HCT116 (cell line): ENCODE measurements around the gene PPP1R3E.

ENCODE experiments used
- ATF3 ChIP-seq: IDR thresholded peaks from 2 replicates; pipeline ENCODE4 v1.6.1; 2012
- CBX3 ChIP-seq: IDR thresholded peaks from 2 replicates; pipeline ENCODE4 v1.6.1; 2012; ENCODE audit warnings: low read depth
- CTCF ChIP-seq, 3 experiments: fragments of 200-600 bp in 1 of 3; sonication (generic) in 1 of 3; IDR thresholded peaks in 2 of 3; conservative IDR thresholded peaks in 1 of 3; 2 replicates each; pipeline ENCODE4 v1.5.1; 2012 to 2017; ENCODE audit warnings: low read depth in 2 of 3, low read length in 2 of 3, antibody characterized with exemption in 1 of 3, borderline replicate concordance in 1 of 3, control low read depth in 1 of 3, mild to moderate bottlenecking in 1 of 3, mixed read lengths in 1 of 3, mixed run types in 1 of 3, moderate library complexity in 1 of 3; ENCODE audit not compliant: insufficient read depth in 1 of 3
- EZH2 ChIP-seq: fragments of 200-600 bp; sonication (generic); IDR thresholded peaks from 2 replicates; pipeline ENCODE4 v1.6.1; 2017; ENCODE audit warnings: antibody characterized with exemption, mixed run types
- EZH2phosphoT487 ChIP-seq: fragments of 200-600 bp; IDR thresholded peaks from 2 replicates; pipeline ENCODE4 v1.6.1; 2018; ENCODE audit warnings: antibody characterized with exemption, borderline replicate concordance
- JUND ChIP-seq: IDR thresholded peaks from 2 replicates; pipeline ENCODE4 v1.6.1; 2012
- POLR2A ChIP-seq: IDR thresholded peaks from 2 replicates; pipeline ENCODE4 v1.7.0; 2011; ENCODE audit warnings: borderline replicate concordance; ENCODE audit not compliant: insufficient read depth, insufficient read length; ENCODE audit errors: extremely low read depth
- POLR2AphosphoS5 ChIP-seq: IDR thresholded peaks from 2 replicates; pipeline ENCODE4 v1.6.1; 2011; ENCODE audit warnings: mild to moderate bottlenecking, low read depth, low read length, moderate library complexity
- RAD21 ChIP-seq: IDR thresholded peaks from 2 replicates; pipeline ENCODE4 v1.6.1; 2012; ENCODE audit warnings: low read depth, mild to moderate bottlenecking
- REST ChIP-seq: IDR thresholded peaks from 2 replicates; pipeline ENCODE4 v1.6.1; 2012; ENCODE audit warnings: low read depth
- SIN3A ChIP-seq: IDR thresholded peaks from 2 replicates; pipeline ENCODE4 v1.6.1; 2012; ENCODE audit warnings: low read depth
- SP1 ChIP-seq: IDR thresholded peaks from 2 replicates; pipeline ENCODE4 v1.6.1; 2012; ENCODE audit warnings: low read depth
- ZBTB33 ChIP-seq: IDR thresholded peaks from 2 replicates; pipeline ENCODE4 v1.6.1; 2011; ENCODE audit warnings: mild to moderate bottlenecking, low read length, moderate library complexity; ENCODE audit not compliant: insufficient replicate concordance; ENCODE audit errors: extremely low read depth
- ZNF274 ChIP-seq: fragments of 200-500 bp; sonication (Bioruptor generic); IDR thresholded peaks from 2 replicates; pipeline ENCODE4 v1.6.1; 2014; ENCODE audit warnings: mild to moderate bottlenecking, low read depth, low read length, inconsistent platforms

GRCh38 chr14:23286020-23286901 is 16.4 kb downstream of the PPP1R3E start, which contains the start of gene HOMEZ:
- TF ChIP-seq JUND (no peak), CTCF (IDR thresholded peaks at IDR 0.05 in 2 of 3, conservative IDR thresholded peaks at IDR 0.05 in 1 of 3; ENCODE audit: borderline replicate concordance in 1 of 3, insufficient read depth in 1 of 3, low read depth in 2 of 3, low read length in 2 of 3) (no peak), REST (no peak), SIN3A (peak; percentile 35; the same call in 1 of the 2 replicates), EZH2phosphoT487 (no peak), POLR2AphosphoS5 (peak; percentile 82), ZNF274 (no peak), ATF3 (no peak), ZBTB33 (no peak), POLR2A (peak; percentile 61), SP1 (peak; percentile 97), RAD21 (no peak), CBX3 (no peak), EZH2 (no peak)
